Measurements from ENCODE around the gene FAM200C.

Gene FAM200C

DNA sequence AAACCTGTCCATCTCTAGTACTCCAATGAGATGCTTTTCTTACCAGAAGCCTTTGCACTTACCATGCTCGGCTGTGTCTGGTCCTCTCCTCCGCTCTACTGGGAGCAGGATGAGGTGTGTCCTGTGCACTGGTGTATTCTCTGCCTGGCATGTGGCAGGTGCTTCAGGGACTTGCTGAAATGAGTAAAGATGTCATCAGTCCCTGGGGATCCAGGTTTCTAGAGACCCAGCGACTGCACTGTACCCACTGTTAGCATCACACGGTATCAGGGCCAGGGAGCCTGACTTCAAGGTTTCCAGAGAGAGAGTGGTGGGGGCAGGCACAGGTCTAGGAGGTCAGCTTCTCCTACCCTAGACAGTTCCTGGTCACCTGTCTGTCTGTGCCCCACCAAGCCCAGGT is 32.3 kb upstream of the FAM200C start:
- H3K4me3 ChIP-seq (replicated peaks; ENCODE audit: insufficient read depth, low read length) = no peak overlapping the region
- no peak for DNase-seq (ENCODE audit: low read depth in 1 of 2, low spot score in 1 of 2)
- no peaks in the 10 kb centered on the region for H3K27me3 ChIP-seq (ENCODE audit: insufficient read depth, poor library complexity, severe bottlenecking)
- TF ChIP-seq GABPA (IDR thresholded peaks at IDR 0.05; ENCODE audit: low read depth) = no peak
- no peak for TF ChIP-seq POLR2AphosphoS5 (IDR thresholded peaks at IDR 0.05; ENCODE audit: low read depth)
- TF ChIP-seq REST (IDR thresholded peaks at IDR 0.05; ENCODE audit: insufficient replicate concordance, low read depth) = no peak
- TF ChIP-seq CTCF (IDR thresholded peaks at IDR 0.05; ENCODE audit: insufficient read depth, low read length) = no peak
- no peak for TF ChIP-seq SPI1 (IDR thresholded peaks at IDR 0.05; ENCODE audit: borderline replicate concordance, low read depth)
- no peak overlapping the region for H3K27ac ChIP-seq (replicated peaks)

GRCh38 chr5:160427607-160428006 is 27.8 kb upstream of the FAM200C start:
- H3K4me3 ChIP-seq (replicated peaks; ENCODE audit: insufficient read depth, low read length) = no peak overlapping the region
- H3K27ac ChIP-seq (replicated peaks) = no peak overlapping the region
- DNase-seq (ENCODE audit: low read depth in 1 of 2, low spot score in 1 of 2) = no peak
- TF ChIP-seq POLR2AphosphoS5 (IDR thresholded peaks at IDR 0.05; ENCODE audit: low read depth) = no peak
- TF ChIP-seq REST (IDR thresholded peaks at IDR 0.05; ENCODE audit: insufficient replicate concordance, low read depth) = no peak
- no peak for TF ChIP-seq SPI1 (IDR thresholded peaks at IDR 0.05; ENCODE audit: borderline replicate concordance, low read depth)
- no peak for TF ChIP-seq CTCF (IDR thresholded peaks at IDR 0.05; ENCODE audit: insufficient read depth, low read length)
- TF ChIP-seq GABPA (IDR thresholded peaks at IDR 0.05; ENCODE audit: low read depth) = no peak
- H3K27me3 ChIP-seq (ENCODE audit: insufficient read depth, poor library complexity, severe bottlenecking) = no peaks in the 10 kb centered on the region

DNA sequence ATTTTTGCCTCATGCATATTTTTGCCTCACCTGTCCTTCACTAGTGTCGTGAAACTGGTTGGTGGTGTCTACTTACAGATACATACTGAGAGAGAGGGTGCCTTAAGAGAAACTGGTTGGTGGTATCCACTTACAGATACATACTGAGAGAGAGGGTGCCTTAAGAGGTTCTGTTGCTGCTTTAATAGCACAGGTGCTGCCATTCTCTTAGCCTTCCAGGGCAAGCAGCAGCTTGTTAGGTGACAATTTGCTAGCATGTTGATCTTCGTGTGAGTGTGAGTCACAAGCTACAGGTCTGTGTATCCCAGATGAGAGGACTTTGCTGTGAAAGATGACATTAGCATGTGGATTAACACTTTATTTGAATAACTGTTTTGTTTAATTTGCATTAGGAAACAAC is 23.2 kb upstream of the FAM200C start:
- H3K27ac ChIP-seq (replicated peaks) = no peak overlapping the region
- DNase-seq (ENCODE audit: low read depth in 1 of 2, low spot score in 1 of 2) = no peak
- no peaks in the 10 kb centered on the region for H3K27me3 ChIP-seq (ENCODE audit: insufficient read depth, poor library complexity, severe bottlenecking)
- H3K4me3 ChIP-seq (replicated peaks; ENCODE audit: insufficient read depth, low read length) = peak overlapping the region; percentile 84
- TF ChIP-seq GABPA (IDR thresholded peaks at IDR 0.05; ENCODE audit: low read depth) (no peak), POLR2AphosphoS5 (IDR thresholded peaks at IDR 0.05; ENCODE audit: low read depth) (no peak), REST (IDR thresholded peaks at IDR 0.05; ENCODE audit: insufficient replicate concordance, low read depth) (no peak), SPI1 (IDR thresholded peaks at IDR 0.05; ENCODE audit: borderline replicate concordance, low read depth) (no peak), CTCF (IDR thresholded peaks at IDR 0.05; ENCODE audit: insufficient read depth, low read length) (no peak)
